Sigmoid colon (tissue), 7 donors: ENCODE results near the gene DEDD. TPM values are rescaled to one million over a fixed set of nuclear protein-coding genes. Genes with fewer than 3 reads are reported as not detected.

Experiments used
- DNase-seq: peaks from one replicate; pipeline ENCODE4 v3.0.0-alpha.2; 2019
- H3K27ac ChIP-seq, 4 donors: fragments of 200-600 bp; sonication (generic); one replicate each; pipeline ENCODE4 v1.5.1; 2016 to 2019; ENCODE audit warnings: mild to moderate bottlenecking in 1 of 4
- H3K27me3 ChIP-seq, 3 donors: fragments of 200-600 bp; sonication (generic); one replicate each; pipeline ENCODE4 v1.5.1; 2019; ENCODE audit warnings: mild to moderate bottlenecking in 1 of 3
- H3K36me3 ChIP-seq, 4 donors: fragments of 200-600 bp; sonication (generic); one replicate each; pipeline ENCODE4 v1.5.1; 2016 to 2019
- H3K4me1 ChIP-seq, 4 donors: fragments of 200-600 bp; sonication (generic); one replicate each; pipeline ENCODE4 v1.5.1; 2017 to 2019
- H3K4me3 ChIP-seq, 4 donors: fragments of 200-600 bp; sonication (generic); one replicate each; pipeline ENCODE4 v1.5.1; 2017 to 2019; ENCODE audit warnings: mild to moderate bottlenecking in 2 of 4, moderate library complexity in 1 of 4
- H3K9me3 ChIP-seq, 4 donors: fragments of 200-600 bp in 3 of 4; sonication (generic) in 3 of 4; one replicate each; pipeline versions ENCODE4 v1.5.1 to v1.6.1; 2013 to 2019
- EP300 ChIP-seq, 4 donors: sonication (generic); formaldehyde crosslinking; IDR thresholded peaks; one replicate each; pipeline ENCODE4 v1.6.1; 2017; ENCODE audit warnings: antibody characterized with exemption in 4 of 4
- POLR2A ChIP-seq, 2 donors: fragments of 450-650 bp; IDR thresholded peaks; one replicate each; pipeline ENCODE4 v1.6.1; 2016; ENCODE audit warnings: antibody characterized with exemption in 2 of 2, mild to moderate bottlenecking in 2 of 2, moderate library complexity in 2 of 2
- POLR2AphosphoS5 ChIP-seq, 4 donors: sonication (generic); formaldehyde crosslinking; IDR thresholded peaks; one replicate each; pipeline ENCODE4 v1.6.1; 2017; ENCODE audit warnings: antibody characterized with exemption in 4 of 4
- WGBS, 2 donors: extraction: QIAGEN DNeasy Blood & Tissue Kit; methylation state at CpG; one replicate each; pipeline ENCODE4 v1.1.7; 2013; 5-methylcytosine and 5-hydroxymethylcytosine counted together
- intact Hi-C: fragments of 100-400 bp; cut with DNase I; formaldehyde crosslinking; loops from one replicate; pipeline ENCODE4 v1.15.1; 2023
- polyA plus RNA-seq, 3 donors: library from polyadenylated mRNA; stranded (reverse); fragments of 200-250 nt; gene quantifications; one replicate each; pipeline ENCODE4 v1.2.3, GENCODE V29; 2013
- total RNA-seq, 4 donors: library from RNA; depleted of rRNA; stranded (reverse); fragments of >200 nt; gene quantifications; one replicate each; pipeline ENCODE4 v1.1.0, GENCODE V29; 2016
- TF ChIP-seq, protein P1 (sequence below), 4 experiments: fragments of 450-650 bp in 3 of 4; fragments of 200-600 bp in 1 of 4; IDR thresholded peaks; one replicate each; pipeline ENCODE4 v1.5.1; 2016 to 2019; ENCODE audit warnings: antibody characterized with exemption in 4 of 4, mild to moderate bottlenecking in 3 of 4, moderate library complexity in 2 of 4
- donor health status: healthy with polysubstance abuse.
- donor health status: Bipolar disorder and iron deficiency.
- donor health status: healthy.

The DEDD gene
- total and polyA plus RNA-seq, 7 donors: 24.0 to 34.2 (median 30.5) TPM

DNA sequence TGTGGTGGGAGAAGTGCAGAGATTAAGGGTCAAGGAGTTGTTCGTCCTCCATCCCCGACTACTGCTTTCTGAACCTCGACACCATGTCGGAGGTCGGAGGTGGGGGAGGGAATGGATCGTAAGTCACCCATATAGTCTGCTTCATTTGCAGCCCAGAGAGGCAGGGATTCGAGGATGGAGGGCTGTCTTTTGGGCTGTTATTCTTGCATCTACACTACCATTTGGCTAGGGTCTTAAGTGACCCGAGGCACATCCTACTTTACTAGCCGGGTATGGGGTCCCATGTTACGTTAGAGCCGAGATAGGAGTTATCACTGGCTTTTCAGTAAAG, 27.4 kb upstream of the DEDD start:
- no peak for TF ChIP-seq POLR2A (IDR thresholded peaks at IDR 0.05)
- no peak for TF ChIP-seq EP300 (IDR thresholded peaks at IDR 0.05)
- 7 to 12% methylated on average over 11 of the region's 11 CpGs for WGBS, 2 donors
- DNase-seq: no peak
- no peaks in the 10 kb centered on the region for H3K9me3 ChIP-seq
- intact Hi-C loops: loop anchor here (2.0 to 5.0 kb wide), 2 partner anchors 27 to 43 kb away; partner anchors contain the start of genes DEDD, NIT1 and PFDN2
- peak overlapping the region; percentile 82 to 97 (median 93) for H3K4me3 ChIP-seq
- no peaks in the 10 kb centered on the region for H3K27me3 ChIP-seq
- H3K36me3 ChIP-seq: peaks cover 0 to 55% (median 9%) of the 10 kb centered on the region in 4 donors
- peak overlapping the region; percentile 86 to 93 (median 90) for H3K27ac ChIP-seq
- H3K4me1 ChIP-seq: peaks cover 0 to 37% (median 33%) of the 10 kb centered on the region in 4 donors

DNA sequence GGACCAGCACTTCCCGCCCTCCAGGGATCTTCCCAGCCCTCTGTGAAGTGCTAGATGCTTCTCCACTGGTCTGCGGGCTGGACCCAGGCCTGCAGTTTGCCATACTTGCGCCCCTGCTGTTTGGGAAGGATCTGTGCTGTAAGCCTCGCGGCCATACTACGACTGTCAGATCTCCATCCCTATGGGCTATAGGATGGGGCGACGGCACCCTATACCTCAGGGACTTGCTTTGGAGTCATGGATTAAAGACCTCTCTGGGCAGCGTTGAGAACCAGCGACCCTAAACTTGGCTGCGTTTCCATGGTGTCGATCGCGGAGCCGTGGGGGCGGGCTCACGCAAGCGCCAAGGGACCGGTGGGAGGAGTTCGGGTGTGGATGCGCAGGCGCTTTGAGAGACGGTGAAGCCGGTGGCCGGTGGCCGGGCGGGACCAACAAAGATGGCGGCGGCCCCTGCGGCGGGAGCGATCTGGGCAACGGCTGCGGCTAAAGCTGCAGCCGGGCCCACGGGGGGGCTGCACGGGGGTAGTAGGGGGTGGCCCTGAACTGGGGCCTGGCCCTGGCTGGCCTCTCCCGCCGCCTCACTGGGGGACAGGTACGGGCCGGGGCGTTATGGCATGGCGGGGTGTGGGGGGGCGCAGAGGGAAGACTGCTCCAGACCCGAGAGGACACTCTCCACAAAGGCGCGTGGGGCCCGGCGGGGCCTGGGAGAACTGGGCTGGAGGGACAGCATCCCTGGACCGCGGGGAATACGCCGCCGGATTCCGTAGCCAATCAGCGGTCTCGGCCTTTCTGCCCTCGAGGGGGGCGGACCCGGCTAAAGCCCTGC, 26.8 kb upstream of the DEDD start, which contains the start of gene USP21:
Gene USP21 (plus strand): TSS at position 414 of the 826 bp plus-strand sequence. CDS start 1,141 bp downstream, outside the sequence.
- peak; percentile 96 for DNase-seq
- H3K27ac ChIP-seq: peak within 1 kb of the TSS; percentile 86 to 93 (median 90)
- H3K4me1 ChIP-seq: peaks cover 0 to 42% (median 39%) of the 10 kb centered on the region in 4 donors
- peaks cover 0 to 50% (median 9%) of the 10 kb centered on the region in 4 donors for H3K36me3 ChIP-seq
- H3K9me3 ChIP-seq: no peaks in the 10 kb centered on the region
- peak within 1 kb of the TSS; percentile 82 to 97 (median 93) for H3K4me3 ChIP-seq
- TF ChIP-seq POLR2AphosphoS5 (IDR thresholded peaks at IDR 0.05) (peak in 3 of 4 donors; percentile 50 to 78 (median 71)), EP300 (IDR thresholded peaks at IDR 0.05) (no peak), POLR2A (IDR thresholded peaks at IDR 0.05) (peak; percentile 47 to 52)
- TF ChIP-seq, protein P1, sequence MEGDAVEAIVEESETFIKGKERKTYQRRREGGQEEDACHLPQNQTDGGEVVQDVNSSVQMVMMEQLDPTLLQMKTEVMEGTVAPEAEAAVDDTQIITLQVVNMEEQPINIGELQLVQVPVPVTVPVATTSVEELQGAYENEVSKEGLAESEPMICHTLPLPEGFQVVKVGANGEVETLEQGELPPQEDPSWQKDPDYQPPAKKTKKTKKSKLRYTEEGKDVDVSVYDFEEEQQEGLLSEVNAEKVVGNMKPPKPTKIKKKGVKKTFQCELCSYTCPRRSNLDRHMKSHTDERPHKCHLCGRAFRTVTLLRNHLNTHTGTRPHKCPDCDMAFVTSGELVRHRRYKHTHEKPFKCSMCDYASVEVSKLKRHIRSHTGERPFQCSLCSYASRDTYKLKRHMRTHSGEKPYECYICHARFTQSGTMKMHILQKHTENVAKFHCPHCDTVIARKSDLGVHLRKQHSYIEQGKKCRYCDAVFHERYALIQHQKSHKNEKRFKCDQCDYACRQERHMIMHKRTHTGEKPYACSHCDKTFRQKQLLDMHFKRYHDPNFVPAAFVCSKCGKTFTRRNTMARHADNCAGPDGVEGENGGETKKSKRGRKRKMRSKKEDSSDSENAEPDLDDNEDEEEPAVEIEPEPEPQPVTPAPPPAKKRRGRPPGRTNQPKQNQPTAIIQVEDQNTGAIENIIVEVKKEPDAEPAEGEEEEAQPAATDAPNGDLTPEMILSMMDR (IDR thresholded peaks at IDR 0.05): peak in 2 of 4 experiments; percentile 17 to 32
- WGBS, 2 donors: 1 to 3% methylated on average over 60 of the region's 60 CpGs
- no peaks in the 10 kb centered on the region for H3K27me3 ChIP-seq
- intact Hi-C loops: loop anchor here (2.0 to 5.0 kb wide), 2 partner anchors 26 to 42 kb away; partner anchors contain the start of genes DEDD, NIT1 and PFDN2

DNA sequence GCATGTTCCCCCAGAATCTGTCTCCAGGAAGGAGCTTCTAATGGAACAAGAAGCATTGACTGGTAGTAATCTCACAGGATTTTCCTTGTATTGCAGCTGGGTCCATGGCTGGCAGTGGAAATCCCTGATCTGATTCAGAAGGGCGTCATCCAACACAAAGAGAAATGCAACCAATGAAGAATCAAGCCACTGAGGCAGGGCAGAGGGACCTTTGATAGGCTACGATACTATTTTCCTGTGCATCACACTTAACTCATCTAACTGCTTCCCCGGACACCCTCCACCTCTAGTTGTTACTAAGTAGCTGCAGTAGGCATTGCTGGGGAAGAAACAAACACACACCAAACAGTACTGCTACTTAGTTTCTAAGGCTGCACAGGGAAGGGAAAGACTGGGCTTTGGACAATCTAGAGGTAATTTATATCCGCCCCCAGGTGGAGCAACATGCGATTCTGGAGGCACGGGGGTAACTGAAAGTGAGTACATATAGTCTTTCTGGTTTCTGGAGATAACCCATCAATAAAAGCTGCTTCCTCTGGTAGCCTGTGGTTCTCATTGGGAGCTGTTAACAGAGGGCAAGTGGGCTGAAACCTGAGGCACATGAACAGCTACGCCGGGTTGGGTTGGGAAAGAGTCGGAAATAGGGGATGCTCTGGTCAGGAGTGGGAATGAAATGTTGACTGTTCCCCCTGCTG, 26.0 kb upstream of the DEDD start:
- Histone ChIP-seq H3K36me3 (peaks cover 0 to 42% (median 7%) of the 10 kb centered on the region in 4 donors), H3K4me3 (peak overlapping the region in 3 of 4 donors; percentile 82 to 96 (median 90)), H3K9me3 (no peaks in the 10 kb centered on the region), H3K4me1 (peaks cover 0 to 43% (median 39%) of the 10 kb centered on the region in 4 donors), H3K27ac (peak overlapping the region; percentile 86 to 93 (median 90)), H3K27me3 (no peaks in the 10 kb centered on the region)
- intact Hi-C loops: loop anchor here (2.0 to 5.0 kb wide), 2 partner anchors 26 to 41 kb away; partner anchors contain the start of genes DEDD, NIT1 and PFDN2
- DNase-seq: no peak
- 52 to 66% methylated on average over 9 of the region's 9 CpGs for WGBS, 2 donors
- TF ChIP-seq POLR2A (IDR thresholded peaks at IDR 0.05) (no peak), EP300 (IDR thresholded peaks at IDR 0.05) (no peak), POLR2AphosphoS5 (IDR thresholded peaks at IDR 0.05) (no peak)
- TF ChIP-seq, protein P1 (IDR thresholded peaks at IDR 0.05): no peak

DNA sequence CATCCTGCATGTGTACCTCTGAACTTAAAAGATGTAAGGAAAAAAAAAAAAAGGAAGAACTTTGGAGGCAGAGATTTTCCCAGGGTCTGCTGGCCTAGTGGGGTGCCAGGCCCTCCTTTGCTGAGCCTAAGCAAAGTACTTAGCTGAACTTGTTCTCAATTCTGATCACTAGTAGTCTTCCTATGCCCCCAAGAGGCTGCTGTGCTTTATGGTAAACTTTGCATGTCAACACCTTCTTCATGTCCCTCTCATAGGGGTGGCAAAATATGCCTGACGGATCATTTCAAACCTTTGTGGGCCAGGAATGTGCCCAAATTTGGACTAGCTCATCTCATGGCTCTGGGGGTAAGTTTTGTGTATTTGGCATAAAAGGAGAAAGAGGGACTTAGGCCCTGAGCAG, 25.4 kb upstream of the DEDD start:
- H3K27ac ChIP-seq: no peak overlapping the region
- 92 to 93% methylated on average over 1 of the region's 1 CpG for WGBS, 2 donors
- intact Hi-C loops: loop anchor here (2.0 to 5.0 kb wide), 2 partner anchors 25 to 41 kb away; partner anchors contain the start of genes DEDD, NIT1 and PFDN2
- DNase-seq: no peak
- no peak overlapping the region for H3K4me3 ChIP-seq
- TF ChIP-seq EP300 (IDR thresholded peaks at IDR 0.05): no peak
- no peak for TF ChIP-seq POLR2A (IDR thresholded peaks at IDR 0.05)
- TF ChIP-seq POLR2AphosphoS5 (IDR thresholded peaks at IDR 0.05): no peak
- TF ChIP-seq, protein P1 (IDR thresholded peaks at IDR 0.05): no peak
- peaks cover 0 to 36% (median 5%) of the 10 kb centered on the region in 4 donors for H3K36me3 ChIP-seq
- H3K27me3 ChIP-seq: no peaks in the 10 kb centered on the region
- H3K9me3 ChIP-seq: no peaks in the 10 kb centered on the region
- peaks cover 0 to 44% (median 41%) of the 10 kb centered on the region in 4 donors for H3K4me1 ChIP-seq
